Inferior parietal cortex (tissue), 1 donor: ENCODE measurements around the gene UNC119.
"Not testable (repeated sequence)": the region's sequence is repeated elsewhere in the genome, so short reads cannot be mapped to it uniquely, and the experiment has no call there.

Experiments used
- DNase-seq: peaks from one replicate; pipeline ENCODE4 v3.0.0-alpha.2; 2016; ENCODE audit errors: extremely low spot score

UNC119 gene

GRCh38 chr17:28552176-28552999 lies at the start of gene UNC119:
TSS of gene UNC119 (minus strand) at chr17:28552624. CDS start at chr17:28552557, 67 bp downstream.
- peak; percentile 58 for DNase-seq

GRCh38 chr17:28599311-28600184 lies 47.1 kb upstream of the UNC119 start:
- peak; percentile 67 for DNase-seq

- DNase-seq, result peak; percentile 88
Observed at GRCh38 chr17:28598799-28599310, 46.4 kb upstream of the UNC119 start, which contains the start of gene SPAG5. TSS of gene SPAG5 (minus strand) at chr17:28599025. CDS start at chr17:28598946, 79 bp downstream.

GRCh38 chr17:28598389-28598788 lies 46.0 kb upstream of the UNC119 start:
- no peak for DNase-seq

- no peak for DNase-seq
Observed at GRCh38 chr17:28597606-28598383, 45.4 kb upstream of the UNC119 start.

GRCh38 chr17:28592260-28592659 lies 39.8 kb upstream of the UNC119 start:
- DNase-seq, result no peak

GRCh38 chr17:28585851-28586250 lies 33.4 kb upstream of the UNC119 start:
- DNase-seq, result no peak

- no peak for DNase-seq
Observed at GRCh38 chr17:28584434-28584833, 32.0 kb upstream of the UNC119 start.

- no peak for DNase-seq
Observed at GRCh38 chr17:28582513-28582912, 30.1 kb upstream of the UNC119 start.

- DNase-seq, result no peak
Observed at GRCh38 chr17:28580959-28581358, 28.5 kb upstream of the UNC119 start.

GRCh38 chr17:28579526-28579925 lies 27.1 kb upstream of the UNC119 start:
- DNase-seq, result no peak

GRCh38 chr17:28578246-28579195 lies 26.1 kb upstream of the UNC119 start:
- DNase-seq, result no peak

- DNase-seq, result no peak
Observed at GRCh38 chr17:28577466-28577824, 25.0 kb upstream of the UNC119 start.

GRCh38 chr17:28576758-28577465 lies 24.5 kb upstream of the UNC119 start, which contains the start of gene ALDOC:
TSS of gene ALDOC (minus strand) at chr17:28576895. CDS start at chr17:28575532, 1,363 bp downstream.
- peak; percentile 95 for DNase-seq

GRCh38 chr17:28576016-28576415 lies 23.6 kb upstream of the UNC119 start:
- DNase-seq, result not testable (repeated sequence)

GRCh38 chr17:28575126-28575795 lies 22.8 kb upstream of the UNC119 start:
- DNase-seq, result no peak

GRCh38 chr17:28574526-28574925 lies 22.1 kb upstream of the UNC119 start:
- no peak for DNase-seq

- DNase-seq, result no peak
Observed at GRCh38 chr17:28573966-28574480, 21.6 kb upstream of the UNC119 start.

- DNase-seq, result no peak
Observed at GRCh38 chr17:28573521-28573920, 21.1 kb upstream of the UNC119 start.
